ENCODE measurements around the gene ARHGEF19.

GRCh38 chr1:16189003-16189402 is 23.4 kb downstream of the ARHGEF19 start:
- TF ChIP-seq CTCF (IDR thresholded peaks at IDR 0.05), result no peak
- TF ChIP-seq POLR2A (IDR thresholded peaks at IDR 0.05), result no peak

All from testis (tissue), 2 donors.